ENCODE measurements around the gene MTX2. TPM values are rescaled to one million over a fixed set of nuclear protein-coding genes. Genes with fewer than 3 reads are reported as not detected.

MTX2 gene
- total and polyA plus RNA-seq, 2 experiments from 2014 or later: 38.6 to 54.8 TPM

- DNase-seq (ENCODE audit: low spot score): no peak
- Histone ChIP-seq H3K36me3 (replicated peaks; ENCODE audit: insufficient read depth, low read depth) (no peaks in the 10 kb centered on the region), H3K9me2 (replicated peaks; ENCODE audit: insufficient read depth) (no peaks in the 10 kb centered on the region), H3K4me3 (no peak overlapping the region), H3K79me2 (peaks cover 87% of the 10 kb centered on the region), H3K27me3 (no peaks in the 10 kb centered on the region), H4K20me1 (ENCODE audit: insufficient read depth, poor library complexity, severe bottlenecking) (peaks cover 9% of the 10 kb centered on the region), H3K9me3 (ENCODE audit: low read depth) (no peaks in the 10 kb centered on the region), H2AFZ (no peak overlapping the region), H3K27ac (no peak overlapping the region), H3K4me2 (no peak overlapping the region), H3K4me1 (ENCODE audit: insufficient read depth) (no peaks in the 10 kb centered on the region)
- WGBS (ENCODE audit: low lambda C conversion rate, missing lambda C conversion rate): 100% methylated on average over 3 of the region's 3 CpGs
- TF ChIP-seq EZH2 (IDR thresholded peaks at IDR 0.05; ENCODE audit: borderline replicate concordance) (no peak), EZH2phosphoT487 (IDR thresholded peaks at IDR 0.05; ENCODE audit: low read depth, severe bottlenecking, unreplicated experiment) (no peak), CTCF (IDR thresholded peaks at IDR 0.05; ENCODE audit: poor library complexity) (no peak)
Observed at GRCh38 chr2:176280156-176280555, 10.9 kb downstream of the MTX2 start.

- no peaks in the 10 kb centered on the region for H3K4me1 ChIP-seq (ENCODE audit: insufficient read depth)
- no peak overlapping the region for H3K4me3 ChIP-seq
- H4K20me1 ChIP-seq (ENCODE audit: insufficient read depth, poor library complexity, severe bottlenecking): peaks cover 13% of the 10 kb centered on the region
- WGBS (ENCODE audit: low lambda C conversion rate, missing lambda C conversion rate): 93% methylated on average over 3 of the region's 3 CpGs
- no peaks in the 10 kb centered on the region for H3K27me3 ChIP-seq
- H3K79me2 ChIP-seq: peaks cover 87% of the 10 kb centered on the region
- no peaks in the 10 kb centered on the region for H3K36me3 ChIP-seq (replicated peaks; ENCODE audit: insufficient read depth, low read depth)
- no peak for DNase-seq (ENCODE audit: low spot score)
- H3K4me2 ChIP-seq: no peak overlapping the region
- no peaks in the 10 kb centered on the region for H3K9me3 ChIP-seq (ENCODE audit: low read depth)
- no peak overlapping the region for H2AFZ ChIP-seq
- no peak overlapping the region for H3K27ac ChIP-seq
- H3K9me2 ChIP-seq (replicated peaks; ENCODE audit: insufficient read depth): no peaks in the 10 kb centered on the region
- no peak for TF ChIP-seq EZH2phosphoT487 (IDR thresholded peaks at IDR 0.05; ENCODE audit: low read depth, severe bottlenecking, unreplicated experiment)
- TF ChIP-seq CTCF (IDR thresholded peaks at IDR 0.05; ENCODE audit: poor library complexity): no peak
- no peak for TF ChIP-seq EZH2 (IDR thresholded peaks at IDR 0.05; ENCODE audit: borderline replicate concordance)
Observed at GRCh38 chr2:176280867-176281658, 11.8 kb downstream of the MTX2 start.

- DNase-seq (ENCODE audit: low spot score): no peak
- TF ChIP-seq EZH2phosphoT487 (IDR thresholded peaks at IDR 0.05; ENCODE audit: low read depth, severe bottlenecking, unreplicated experiment) (no peak), CTCF (IDR thresholded peaks at IDR 0.05; ENCODE audit: poor library complexity) (no peak), EZH2 (IDR thresholded peaks at IDR 0.05; ENCODE audit: borderline replicate concordance) (no peak)
- Histone ChIP-seq H3K4me3 (no peak overlapping the region), H3K9me2 (replicated peaks; ENCODE audit: insufficient read depth) (no peaks in the 10 kb centered on the region), H3K4me1 (ENCODE audit: insufficient read depth) (no peaks in the 10 kb centered on the region), H3K27me3 (no peaks in the 10 kb centered on the region), H3K36me3 (replicated peaks; ENCODE audit: insufficient read depth, low read depth) (no peaks in the 10 kb centered on the region), H3K9me3 (ENCODE audit: low read depth) (no peaks in the 10 kb centered on the region), H4K20me1 (ENCODE audit: insufficient read depth, poor library complexity, severe bottlenecking) (peaks cover 23% of the 10 kb centered on the region), H3K27ac (no peak overlapping the region), H2AFZ (no peak overlapping the region), H3K4me2 (no peak overlapping the region), H3K79me2 (peaks cover 92% of the 10 kb centered on the region)
- 88% methylated on average over 1 of the region's 1 CpG for WGBS (ENCODE audit: low lambda C conversion rate, missing lambda C conversion rate)
Observed at GRCh38 chr2:176283291-176284068, 14.2 kb downstream of the MTX2 start.

Measured in hepatocyte (in vitro differentiated cells).